ENCODE results near the gene RIPK4.

Gene RIPK4

DNA sequence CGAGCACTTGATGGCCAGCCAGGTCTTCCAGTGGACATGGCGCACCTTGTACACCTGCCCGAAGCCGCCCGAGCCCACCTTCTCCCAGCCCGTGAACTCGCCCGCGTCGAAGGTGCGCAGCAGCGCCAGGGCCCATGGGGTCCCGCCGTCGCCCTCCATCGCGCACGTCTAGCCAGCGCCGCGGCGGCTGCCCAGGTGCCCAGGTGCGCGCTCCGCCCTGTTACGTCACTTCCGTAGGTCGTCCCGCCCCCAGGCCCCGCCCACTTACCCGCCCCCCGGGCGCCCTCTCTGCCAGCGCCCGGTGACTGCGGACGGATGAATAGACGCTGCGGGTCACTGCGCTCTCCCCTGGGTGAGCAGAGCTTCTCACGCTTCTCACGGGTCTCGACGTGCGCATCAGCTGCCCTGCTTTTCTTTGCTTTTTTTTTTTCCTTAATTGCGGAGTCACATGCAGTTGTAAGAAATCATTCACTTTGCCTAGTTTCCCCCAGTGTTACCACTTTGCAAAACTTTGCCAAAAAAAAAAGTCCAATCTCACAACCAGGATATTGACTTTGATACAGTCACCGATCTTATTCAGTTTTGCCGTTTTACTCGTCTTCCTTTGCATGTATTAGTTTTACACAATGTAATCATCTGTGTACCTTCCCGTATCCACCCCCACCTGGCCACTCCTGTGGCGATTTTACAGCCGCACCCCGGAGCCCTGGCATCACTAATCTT lies at the start of gene RIPK4:
TSS of gene RIPK4 (minus strand) at position 170 of the 723 bp plus-strand sequence. CDS start at position 159, 11 bp downstream.
- peak; percentile 83 for DNase-seq

GRCh38 chr21:41815652-41816582 lies 49.1 kb upstream of the RIPK4 start:
- no peak for DNase-seq

GRCh38 chr21:41813226-41813625 lies 46.4 kb upstream of the RIPK4 start:
- DNase-seq: no peak

DNA sequence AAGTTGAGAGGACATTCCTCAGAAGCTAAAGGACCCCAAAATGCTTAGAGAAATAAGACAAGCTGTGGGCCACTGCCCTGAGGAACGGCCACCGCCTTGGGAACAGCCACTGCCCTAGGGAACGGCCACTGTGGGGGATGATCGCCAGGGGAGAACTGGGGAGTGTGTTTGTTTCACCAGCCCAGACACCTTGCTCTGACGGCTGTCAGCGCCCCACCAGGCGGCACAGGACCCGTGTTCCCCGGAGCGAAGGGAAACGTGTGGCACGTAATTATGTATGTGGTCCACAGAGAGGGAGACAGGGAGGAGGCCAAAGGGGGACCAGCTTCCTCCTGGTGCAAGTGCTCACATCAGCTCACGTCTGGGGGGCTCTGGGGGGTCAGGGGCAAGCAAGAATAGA lies 45.8 kb upstream of the RIPK4 start:
- DNase-seq: no peak

- DNase-seq: no peak
These were observed 43.7 kb upstream of the RIPK4 start for GRCh38 chr21:41810597-41810932.

DNA sequence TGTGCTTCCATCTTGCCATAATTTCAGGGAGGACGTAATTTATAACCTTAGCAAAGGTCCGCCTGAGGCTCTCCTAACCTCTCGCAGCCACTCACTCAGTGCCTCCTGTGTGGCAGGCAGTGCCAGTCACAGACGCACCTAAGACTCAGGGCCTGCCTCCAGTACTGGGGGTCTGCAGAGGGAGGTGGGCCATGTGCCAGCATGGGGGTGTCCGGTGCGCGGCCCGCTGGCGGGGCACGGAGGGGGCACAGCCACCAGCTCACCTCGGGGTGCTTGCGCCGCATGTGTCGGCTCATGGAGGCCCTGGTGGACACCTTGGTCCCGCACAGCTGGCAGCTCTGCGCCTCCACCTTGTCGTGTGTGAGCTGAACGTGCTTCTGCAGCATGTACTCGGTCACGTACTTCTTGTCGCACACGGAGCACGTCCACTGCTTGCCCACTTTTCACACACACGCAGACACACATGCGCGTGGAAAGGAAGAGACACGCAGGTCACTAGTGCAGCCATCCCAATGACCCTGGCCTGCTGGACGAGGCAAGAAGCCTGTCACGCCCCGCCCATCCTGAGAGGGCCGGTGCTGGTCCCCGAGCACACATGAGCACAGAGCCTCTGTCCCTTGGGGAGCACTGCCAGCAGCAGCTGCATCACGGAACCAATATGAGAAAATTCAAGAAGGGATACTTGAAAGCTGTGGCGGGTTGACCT lies 43.2 kb upstream of the RIPK4 start:
- no peak for DNase-seq

GRCh38 chr21:41808846-41809245 lies 42.0 kb upstream of the RIPK4 start:
- no peak for DNase-seq

DNA sequence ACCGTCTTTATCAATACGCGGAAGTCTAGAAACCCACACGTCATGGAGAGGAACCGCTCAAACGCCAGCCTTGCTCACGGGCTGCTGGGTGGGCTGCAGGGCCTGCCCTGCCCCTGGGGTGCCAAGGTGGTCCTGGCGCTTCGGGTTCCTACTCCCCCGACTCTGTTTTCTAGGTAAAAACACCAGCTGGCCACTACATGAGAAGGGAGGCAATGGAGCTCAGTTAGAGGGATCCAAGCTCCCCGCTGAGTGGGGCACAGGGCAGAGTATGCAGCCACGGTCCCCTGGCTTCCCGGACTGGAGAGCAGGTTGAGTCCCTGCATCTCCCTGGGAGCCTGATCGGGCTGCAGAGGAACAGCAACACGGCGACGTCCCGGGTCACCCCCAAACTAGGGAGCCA lies 41.2 kb upstream of the RIPK4 start:
- no peak for DNase-seq

GRCh38 chr21:41806773-41807172 lies 39.9 kb upstream of the RIPK4 start:
- DNase-seq: no peak

GRCh38 chr21:41805643-41806042 lies 38.8 kb upstream of the RIPK4 start:
- DNase-seq: no peak

GRCh38 chr21:41805038-41805437 lies 38.2 kb upstream of the RIPK4 start:
- no peak for DNase-seq

DNA sequence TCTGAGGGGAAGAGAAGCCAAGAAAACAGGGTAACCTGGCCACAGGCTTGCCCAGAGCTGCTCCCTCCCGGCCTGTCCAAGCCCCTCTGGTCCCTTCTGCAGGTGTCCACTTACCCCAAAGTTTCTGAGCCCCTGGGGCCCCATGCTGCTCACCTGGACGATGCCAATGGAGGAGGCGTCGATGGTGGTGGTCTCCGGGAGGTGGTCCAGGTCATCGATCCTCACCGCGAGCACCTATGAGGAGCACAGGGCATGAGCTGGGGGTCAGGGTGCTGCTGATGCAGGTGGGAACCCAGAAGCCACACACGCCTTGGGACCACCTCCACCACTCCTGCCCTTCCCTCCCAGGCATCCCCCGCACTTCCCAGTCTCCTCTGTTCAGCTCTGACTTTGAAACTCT lies 37.5 kb upstream of the RIPK4 start:
- DNase-seq: no peak

- no peak for DNase-seq
These were observed 36.5 kb upstream of the RIPK4 start for GRCh38 chr21:41803316-41803715.

DNA sequence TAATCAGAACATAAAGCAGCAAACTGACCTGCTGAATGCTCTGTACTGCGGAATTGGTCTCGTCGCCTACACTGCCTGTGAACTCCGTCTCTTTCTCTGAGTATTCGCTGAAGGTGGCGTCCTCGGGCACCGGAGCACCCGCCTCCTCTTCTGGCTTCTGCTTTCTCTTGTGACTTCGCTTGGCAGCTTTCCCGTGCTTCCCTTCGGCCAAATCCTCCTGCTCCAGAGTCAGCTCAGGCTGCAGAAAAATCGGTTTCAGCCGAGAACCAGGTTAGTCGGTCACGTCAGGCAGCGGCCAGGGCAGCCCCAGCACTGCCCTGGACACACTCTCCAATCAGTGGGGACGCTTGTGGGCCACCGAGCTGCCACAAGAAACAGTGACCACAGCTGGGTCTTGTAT lies 35.8 kb upstream of the RIPK4 start:
- DNase-seq: no peak

- DNase-seq: no peak
These were observed 35.3 kb upstream of the RIPK4 start for GRCh38 chr21:41802198-41802584.

DNA sequence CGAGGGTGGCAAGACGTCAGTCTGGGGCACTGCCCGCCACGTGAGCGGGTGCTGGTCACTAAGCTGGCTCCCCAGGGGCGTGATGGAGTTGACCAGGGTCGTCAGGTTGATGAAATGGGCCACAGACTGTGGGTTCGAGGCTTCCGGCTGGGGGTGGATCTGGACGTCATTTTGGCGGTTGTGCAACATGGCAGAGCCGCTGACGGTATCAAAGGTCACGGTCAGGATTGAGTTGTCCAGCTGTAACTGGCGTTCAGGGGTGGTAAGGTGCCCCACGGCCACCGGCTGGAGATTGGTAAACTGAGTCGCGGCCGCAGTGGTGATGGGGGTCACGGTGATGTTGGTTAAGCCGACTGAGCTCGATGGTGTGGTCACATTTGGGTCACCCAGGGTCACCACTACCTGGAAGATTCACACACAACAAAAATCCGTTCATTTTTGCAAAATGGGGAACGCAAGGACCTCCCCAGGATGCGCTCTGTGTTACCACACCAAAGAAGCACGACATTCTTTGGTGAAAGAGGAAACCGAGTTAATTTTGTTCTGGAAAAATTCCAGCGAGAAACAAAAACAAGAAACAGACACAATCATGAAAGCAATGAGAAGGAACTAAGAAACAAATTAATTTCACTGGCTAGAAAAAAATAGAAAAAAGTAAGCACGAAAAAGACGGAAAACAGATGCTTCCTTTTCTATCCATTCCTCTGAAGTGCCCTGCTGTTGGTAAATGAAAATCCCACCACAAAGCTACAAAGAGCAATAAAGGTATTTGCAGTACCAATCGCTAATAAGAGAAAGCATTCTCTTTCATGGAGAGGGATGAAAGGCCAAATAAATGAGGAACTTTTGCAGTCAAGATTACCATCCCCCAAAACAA lies 34.7 kb upstream of the RIPK4 start:
- DNase-seq: no peak

GRCh38 chr21:41800425-41801320 lies 33.8 kb upstream of the RIPK4 start:
- DNase-seq: no peak

- DNase-seq: no peak
These were observed 32.9 kb upstream of the RIPK4 start for GRCh38 chr21:41799763-41800162.

- DNase-seq: no peak
These were observed 31.5 kb upstream of the RIPK4 start for GRCh38 chr21:41798326-41798725.

DNA sequence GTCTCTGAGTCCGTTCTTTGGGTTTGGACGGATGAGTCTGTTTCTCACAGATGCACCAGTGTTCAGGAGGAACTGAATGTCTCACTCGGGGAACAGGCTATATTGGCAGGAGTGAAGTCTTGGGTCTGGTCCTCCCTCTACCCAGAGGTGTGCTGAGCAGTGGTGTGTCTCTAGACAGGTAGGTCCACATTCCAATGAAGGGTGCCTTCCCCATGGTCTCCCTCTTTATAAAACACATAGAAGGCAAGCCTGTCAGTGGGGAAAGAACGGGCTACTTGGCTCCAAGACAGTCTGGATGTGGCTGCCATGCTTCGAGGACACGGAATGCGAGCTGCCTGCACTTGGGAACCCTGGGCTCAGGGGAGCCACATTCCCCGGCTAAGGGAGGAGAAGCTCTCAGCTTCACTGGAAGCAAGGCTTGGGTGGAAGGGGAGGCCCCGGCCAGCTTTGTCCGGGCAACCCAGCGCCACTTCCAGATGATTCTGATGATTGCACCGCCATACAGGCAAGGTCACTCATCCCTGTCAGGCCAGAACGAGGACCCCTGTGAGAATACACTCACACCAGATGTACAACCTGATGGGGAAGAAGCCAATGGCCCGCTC lies 29.7 kb upstream of the RIPK4 start:
- no peak for DNase-seq

DNA sequence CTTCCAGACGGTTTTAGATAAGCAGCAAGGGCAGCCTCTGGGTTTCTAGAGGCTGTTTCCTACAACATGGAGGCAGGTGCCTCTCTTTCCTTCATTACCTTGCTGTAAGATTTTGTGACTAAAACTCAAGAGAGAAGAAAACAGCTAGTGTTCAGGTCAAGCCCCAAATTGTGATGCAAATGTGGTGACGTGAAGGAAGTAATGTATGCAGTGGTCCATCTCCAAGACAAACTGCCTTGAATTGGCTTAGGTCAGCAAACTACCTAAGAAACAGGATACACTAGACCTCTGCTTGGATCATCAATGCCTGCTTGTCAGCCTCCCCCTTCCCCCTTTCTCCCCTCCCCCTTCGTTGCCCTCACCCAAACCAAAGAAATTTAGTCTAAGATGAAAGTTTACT lies 28.9 kb upstream of the RIPK4 start:
- no peak for DNase-seq
